Large intestine (tissue), 3 donors: Measurements from ENCODE around the gene ATP11B. TPM values are rescaled to one million over a fixed set of nuclear protein-coding genes. Genes with fewer than 3 reads are reported as not detected.
A peak's percentile ranks its signal among the peaks of the same experiment; 100 is the strongest.
"Not testable (repeated sequence)": the region's sequence is repeated elsewhere in the genome, so short reads cannot be mapped to it uniquely, and the experiment has no call there.

Experiments
- DNase-seq, 2 donors: peaks; one replicate each; pipeline versions ENCODE4 v3.0.0 to v3.0.0-alpha.2; 2013
- H3K27ac ChIP-seq: one replicate; pipeline ENCODE4 v1.5.1; 2013; ENCODE audit warnings: low read length
- H3K27me3 ChIP-seq: 2 replicates; pipeline ENCODE4 v1.6.1; 2013; ENCODE audit warnings: low read length; ENCODE audit not compliant: control insufficient read depth, insufficient read depth
- H3K36me3 ChIP-seq: 2 replicates; pipeline ENCODE4 v1.6.1; 2013; ENCODE audit warnings: low read length; ENCODE audit not compliant: control insufficient read depth, insufficient read depth
- H3K4me1 ChIP-seq: one replicate; pipeline ENCODE4 v1.6.1; 2013; ENCODE audit warnings: low read length; ENCODE audit not compliant: control insufficient read depth, insufficient read depth
- H3K4me3 ChIP-seq: one replicate; pipeline ENCODE4 v1.5.1; 2013; ENCODE audit warnings: low read length
- H3K9me3 ChIP-seq: one replicate; pipeline ENCODE4 v1.6.1; 2013; ENCODE audit warnings: mild to moderate bottlenecking, low read depth, low read length, moderate library complexity; ENCODE audit not compliant: control insufficient read depth
- WGBS: methylation state at CpG from one replicate; pipeline ENCODE4 v1.1.5; 2013; ENCODE audit warnings: low lambda C conversion rate; ENCODE audit not compliant: insufficient coverage; 5-methylcytosine and 5-hydroxymethylcytosine counted together
- polyA plus RNA-seq: library from polyadenylated mRNA; unstranded; fragments of 120-200 nt; gene quantifications from one replicate; pipeline ENCODE4 v1.2.1, GENCODE V29; 2013

The ATP11B gene
- polyA plus RNA-seq, 1 donor: 48.5 TPM

GRCh38 chr3:182793663-182794454 is 555 bp downstream of the ATP11B start:
- no CpG with 5 or more reads among the region's 86 CpGs for WGBS
- Histone ChIP-seq H3K9me3 (no peaks in the 10 kb centered on the region), H3K4me1 (peaks cover 4% of the 10 kb centered on the region), H3K27me3 (no peaks in the 10 kb centered on the region), H3K36me3 (no peaks in the 10 kb centered on the region), H3K4me3 (peak overlapping the region; percentile 92), H3K27ac (peak overlapping the region; percentile 89)
- peak; percentile 26 to 75 for DNase-seq

- 3% methylated on average over 6 of the region's 13 CpGs for WGBS
- Histone ChIP-seq H3K27ac (peak overlapping the region; percentile 89), H3K4me3 (peak overlapping the region; percentile 92), H3K36me3 (no peaks in the 10 kb centered on the region), H3K27me3 (no peaks in the 10 kb centered on the region), H3K4me1 (peaks cover 4% of the 10 kb centered on the region), H3K9me3 (no peaks in the 10 kb centered on the region)
- peak; percentile 6 to 69 for DNase-seq
These were observed 1.4 kb downstream of the ATP11B start for GRCh38 chr3:182794455-182795388.

- 25% methylated on average over 2 of the region's 3 CpGs for WGBS
- H3K27me3 ChIP-seq: no peaks in the 10 kb centered on the region
These were observed 2.1 kb downstream of the ATP11B start for GRCh38 chr3:182795389-182795782.

GRCh38 chr3:182796310-182796709 is 3.0 kb downstream of the ATP11B start:
- Histone ChIP-seq H3K36me3 (no peaks in the 10 kb centered on the region), H3K27me3 (no peaks in the 10 kb centered on the region), H3K4me1 (peaks cover 4% of the 10 kb centered on the region), H3K27ac (no peak overlapping the region), H3K9me3 (no peaks in the 10 kb centered on the region), H3K4me3 (no peak overlapping the region)
- DNase-seq: no peak
- WGBS: no CpG with 5 or more reads among the region's 1 CpG

More at GRCh38 chr3:182795389-182795782, 2.1 kb downstream of the ATP11B start:
- Histone ChIP-seq H3K27ac (peak overlapping the region; percentile 89), H3K4me1 (peaks cover 4% of the 10 kb centered on the region), H3K4me3 (peak overlapping the region; percentile 92), H3K9me3 (no peaks in the 10 kb centered on the region), H3K36me3 (no peaks in the 10 kb centered on the region)
- DNase-seq: peak; percentile 41 to 73

- DNase-seq: no peak
- no peak overlapping the region for H3K27ac ChIP-seq
- H3K4me3 ChIP-seq: no peak overlapping the region
- no CpG with 5 or more reads among the region's 1 CpG for WGBS
- H3K36me3 ChIP-seq: no peaks in the 10 kb centered on the region
- no peaks in the 10 kb centered on the region for H3K27me3 ChIP-seq
- H3K9me3 ChIP-seq: no peaks in the 10 kb centered on the region
- peaks cover 4% of the 10 kb centered on the region for H3K4me1 ChIP-seq
These were observed 4.6 kb downstream of the ATP11B start for GRCh38 chr3:182797876-182798275.

- WGBS: 100% methylated on average over 5 of the region's 16 CpGs
- not testable (repeated sequence) for H3K9me3 ChIP-seq, H3K4me1 ChIP-seq, H3K4me3 ChIP-seq, H3K36me3 ChIP-seq, H3K27ac ChIP-seq, H3K27me3 ChIP-seq, DNase-seq
These were observed 5.8 kb downstream of the ATP11B start for GRCh38 chr3:182799143-182799542.

GRCh38 chr3:182800508-182800907 is 7.2 kb downstream of the ATP11B start:
- DNase-seq: no peak
- WGBS: 100% methylated on average over 1 of the region's 8 CpGs

GRCh38 chr3:182802413-182803390 is 9.4 kb downstream of the ATP11B start:
- no peak overlapping the region for H3K27ac ChIP-seq
- peaks cover 6% of the 10 kb centered on the region for H3K4me1 ChIP-seq
- no peaks in the 10 kb centered on the region for H3K36me3 ChIP-seq
- H3K4me3 ChIP-seq: no peak overlapping the region
- no peak for DNase-seq
- no peaks in the 10 kb centered on the region for H3K9me3 ChIP-seq
- no peaks in the 10 kb centered on the region for H3K27me3 ChIP-seq
- WGBS: 100% methylated on average over 2 of the region's 6 CpGs

More at GRCh38 chr3:182800508-182800907, 7.2 kb downstream of the ATP11B start:
- no peak overlapping the region for H3K27ac ChIP-seq
- no peaks in the 10 kb centered on the region for H3K27me3 ChIP-seq
- H3K9me3 ChIP-seq: no peaks in the 10 kb centered on the region
- peaks cover 3% of the 10 kb centered on the region for H3K4me1 ChIP-seq
- no peaks in the 10 kb centered on the region for H3K36me3 ChIP-seq
- H3K4me3 ChIP-seq: no peak overlapping the region

GRCh38 chr3:182803596-182803995 is 10.3 kb downstream of the ATP11B start:
- Histone ChIP-seq H3K36me3 (no peaks in the 10 kb centered on the region), H3K9me3 (no peaks in the 10 kb centered on the region), H3K4me1 (peaks cover 6% of the 10 kb centered on the region), H3K27me3 (no peaks in the 10 kb centered on the region), H3K27ac (no peak overlapping the region), H3K4me3 (no peak overlapping the region)
- no peak for DNase-seq
- 68% methylated on average over 4 of the region's 4 CpGs for WGBS
